GM19463 (cell line): ENCODE results near the gene CCDC88B.

Experiments used
- ATAC-seq: cut with Tn5 transposase; IDR thresholded peaks from one replicate; pipeline ENCODE4 v1.9.1; 2021; ENCODE audit warnings: mild to moderate bottlenecking, moderate library complexity; ENCODE audit not compliant: unreplicated experiment

The CCDC88B gene

GRCh38 chr11:64341851-64342791 lies 2.1 kb downstream of the CCDC88B start:
- no peak for ATAC-seq

GRCh38 chr11:64342869-64343745 lies 3.1 kb downstream of the CCDC88B start:
- ATAC-seq = no peak

GRCh38 chr11:64343767-64344559 lies 4.0 kb downstream of the CCDC88B start:
- no peak for ATAC-seq

GRCh38 chr11:64344787-64345186 lies 4.8 kb downstream of the CCDC88B start:
- ATAC-seq = no peak

GRCh38 chr11:64347193-64347867 lies 7.3 kb downstream of the CCDC88B start:
- no peak for ATAC-seq

- no peak for ATAC-seq
These were observed 8.5 kb downstream of the CCDC88B start for GRCh38 chr11:64348383-64349024.

- no peak for ATAC-seq
These were observed 9.0 kb downstream of the CCDC88B start for GRCh38 chr11:64349025-64349387.

- ATAC-seq = no peak
These were observed 9.4 kb downstream of the CCDC88B start for GRCh38 chr11:64349404-64349803.

- ATAC-seq = no peak
These were observed 11.2 kb downstream of the CCDC88B start for GRCh38 chr11:64351136-64351631.

- no peak for ATAC-seq
These were observed 12.3 kb downstream of the CCDC88B start for GRCh38 chr11:64352099-64352994.

GRCh38 chr11:64352995-64353714 lies 13.2 kb downstream of the CCDC88B start:
- ATAC-seq = no peak

- ATAC-seq = no peak
These were observed 13.9 kb downstream of the CCDC88B start for GRCh38 chr11:64353715-64354506.

- ATAC-seq = no peak
These were observed 15.3 kb downstream of the CCDC88B start for GRCh38 chr11:64355078-64355940.

GRCh38 chr11:64356498-64357411 lies 16.8 kb downstream of the CCDC88B start:
- no peak for ATAC-seq

- no peak for ATAC-seq
These were observed 17.4 kb downstream of the CCDC88B start for GRCh38 chr11:64357446-64357845.
